ENCODE data around the gene SALL4.

GRCh38 chr20:51775241-51775640, 27.1 kb downstream of the SALL4 start:
- TF ChIP-seq ZNF384 (IDR thresholded peaks at IDR 0.05) (no peak), CTBP1 (IDR thresholded peaks at IDR 0.05; ENCODE audit: borderline replicate concordance) (no peak), FOXM1 (IDR thresholded peaks at IDR 0.05; ENCODE audit: borderline replicate concordance) (no peak), NFRKB (IDR thresholded peaks at IDR 0.05) (no peak), ARNT (IDR thresholded peaks at IDR 0.05) (no peak), SUZ12 (IDR thresholded peaks at IDR 0.05) (no peak), ELF4 (IDR thresholded peaks at IDR 0.05) (no peak), FOXK2 (IDR thresholded peaks at IDR 0.05) (no peak)

All from HEK293T (cell line).